Gastroesophageal sphincter (tissue), 4 donors: ENCODE data around the gene PPP4R1. TPM values are rescaled to one million over a fixed set of nuclear protein-coding genes. Genes with fewer than 3 reads are reported as not detected.

Source experiments
- ATAC-seq: fragments of 150-250 bp; one replicate; pipeline ENCODE4 v1.9.1; 2016; ENCODE audit warnings: mild to moderate bottlenecking, moderate library complexity
- H3K27ac ChIP-seq, 4 donors: fragments of 200-600 bp; sonication (generic) in 3 of 4; 1 replicate in 3 of 4; 2 replicates in 1 of 4; pipeline ENCODE4 v1.5.1; 2016 to 2019
- H3K27me3 ChIP-seq: fragments of 200-600 bp; sonication (generic); one replicate; pipeline ENCODE4 v1.5.1; 2019
- H3K36me3 ChIP-seq, 2 donors: fragments of 200-600 bp; sonication (generic); one replicate each; pipeline ENCODE4 v1.5.1; 2019; ENCODE audit warnings: control low read depth in 1 of 2
- H3K4me1 ChIP-seq, 3 donors: fragments of 200-600 bp; sonication (generic); 1 replicate in 2 of 3; 2 replicates in 1 of 3; pipeline ENCODE4 v1.5.1; 2016 to 2019; ENCODE audit warnings: control low read depth in 2 of 3
- H3K4me3 ChIP-seq, 2 donors: fragments of 200-600 bp; sonication (generic); one replicate each; pipeline ENCODE4 v1.5.1; 2019; ENCODE audit warnings: mild to moderate bottlenecking in 1 of 2, moderate library complexity in 1 of 2
- H3K9me3 ChIP-seq, 3 donors: fragments of 200-600 bp; sonication (generic); one replicate each; pipeline ENCODE4 v1.5.1; 2017 to 2019; ENCODE audit warnings: control low read depth in 2 of 3
- EP300 ChIP-seq: sonication (generic); formaldehyde crosslinking; IDR thresholded peaks from one replicate; pipeline ENCODE4 v1.6.1; 2017; ENCODE audit warnings: antibody characterized with exemption, mild to moderate bottlenecking
- POLR2A ChIP-seq, 2 donors: fragments of 450-650 bp; IDR thresholded peaks; one replicate each; pipeline ENCODE4 v1.6.1; 2017; ENCODE audit warnings: antibody characterized with exemption in 2 of 2, mild to moderate bottlenecking in 2 of 2, moderate library complexity in 1 of 2
- POLR2AphosphoS5 ChIP-seq: sonication (generic); formaldehyde crosslinking; IDR thresholded peaks from one replicate; pipeline ENCODE4 v1.6.1; 2017; ENCODE audit warnings: antibody characterized with exemption
- WGBS, 2 donors: methylation state at CpG; one replicate each; pipeline ENCODE4 v1.1.5; 2018; ENCODE audit warnings: low coverage in 1 of 2; 5-methylcytosine and 5-hydroxymethylcytosine counted together
- total RNA-seq, 4 donors: library from RNA; depleted of rRNA; stranded (reverse); fragments of >200 nt; gene quantifications; one replicate each; pipeline ENCODE4 v1.1.0, GENCODE V29; 2016
- TF ChIP-seq, protein P1 (sequence below), 4 experiments: fragments of 200-600 bp in 2 of 4; fragments of 450-650 bp in 2 of 4; sonication (generic) in 1 of 4; IDR thresholded peaks; one replicate each; pipeline ENCODE4 v1.5.1; 2017 to 2019; ENCODE audit warnings: antibody characterized with exemption in 4 of 4, mild to moderate bottlenecking in 2 of 4, moderate library complexity in 2 of 4

Gene PPP4R1
- total RNA-seq, 4 donors from 2014 or later = 91.1 to 174 (median 117) TPM

DNA sequence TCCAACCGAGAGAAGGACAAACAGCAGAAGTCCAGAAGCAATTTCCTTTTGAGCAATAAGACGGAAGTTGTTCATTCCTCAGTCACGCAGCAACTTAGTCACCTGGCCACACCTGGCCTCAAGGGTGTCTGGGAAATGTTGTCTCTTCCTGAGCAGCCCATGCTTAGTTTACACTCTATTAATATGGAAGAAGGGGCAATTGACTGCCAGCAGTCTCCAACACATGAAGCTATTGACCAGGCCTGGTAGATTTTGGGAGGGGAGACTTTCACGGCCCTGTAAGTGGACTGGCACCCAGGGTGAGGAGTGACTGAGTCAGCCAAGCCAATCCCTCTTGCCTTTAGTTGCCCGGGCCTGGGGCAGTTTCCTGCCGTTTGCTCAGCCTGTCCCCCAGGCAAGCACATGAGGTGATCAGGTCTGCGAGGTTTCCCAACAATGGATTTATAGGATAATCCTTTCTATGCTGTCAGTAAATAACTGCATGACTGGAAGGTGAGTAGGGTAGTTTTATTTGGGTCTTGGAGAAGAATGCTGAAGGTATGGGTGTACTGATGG is 43.8 kb upstream of the PPP4R1 start:
- no peak overlapping the region for H3K4me3 ChIP-seq
- WGBS, 2 donors = 87 to 100% methylated on average over 2 to 5 of the region's 7 CpGs
- H3K9me3 ChIP-seq = no peaks in the 10 kb centered on the region
- TF ChIP-seq, protein P1, sequence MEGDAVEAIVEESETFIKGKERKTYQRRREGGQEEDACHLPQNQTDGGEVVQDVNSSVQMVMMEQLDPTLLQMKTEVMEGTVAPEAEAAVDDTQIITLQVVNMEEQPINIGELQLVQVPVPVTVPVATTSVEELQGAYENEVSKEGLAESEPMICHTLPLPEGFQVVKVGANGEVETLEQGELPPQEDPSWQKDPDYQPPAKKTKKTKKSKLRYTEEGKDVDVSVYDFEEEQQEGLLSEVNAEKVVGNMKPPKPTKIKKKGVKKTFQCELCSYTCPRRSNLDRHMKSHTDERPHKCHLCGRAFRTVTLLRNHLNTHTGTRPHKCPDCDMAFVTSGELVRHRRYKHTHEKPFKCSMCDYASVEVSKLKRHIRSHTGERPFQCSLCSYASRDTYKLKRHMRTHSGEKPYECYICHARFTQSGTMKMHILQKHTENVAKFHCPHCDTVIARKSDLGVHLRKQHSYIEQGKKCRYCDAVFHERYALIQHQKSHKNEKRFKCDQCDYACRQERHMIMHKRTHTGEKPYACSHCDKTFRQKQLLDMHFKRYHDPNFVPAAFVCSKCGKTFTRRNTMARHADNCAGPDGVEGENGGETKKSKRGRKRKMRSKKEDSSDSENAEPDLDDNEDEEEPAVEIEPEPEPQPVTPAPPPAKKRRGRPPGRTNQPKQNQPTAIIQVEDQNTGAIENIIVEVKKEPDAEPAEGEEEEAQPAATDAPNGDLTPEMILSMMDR (IDR thresholded peaks at IDR 0.05) = no peak
- TF ChIP-seq POLR2A (IDR thresholded peaks at IDR 0.05) (no peak), EP300 (no peak), POLR2AphosphoS5 (no peak)
- H3K27me3 ChIP-seq = no peaks in the 10 kb centered on the region
- H3K27ac ChIP-seq = no peak overlapping the region
- no peaks in the 10 kb centered on the region for H3K36me3 ChIP-seq
- ATAC-seq = no peak
- no peaks in the 10 kb centered on the region for H3K4me1 ChIP-seq

DNA sequence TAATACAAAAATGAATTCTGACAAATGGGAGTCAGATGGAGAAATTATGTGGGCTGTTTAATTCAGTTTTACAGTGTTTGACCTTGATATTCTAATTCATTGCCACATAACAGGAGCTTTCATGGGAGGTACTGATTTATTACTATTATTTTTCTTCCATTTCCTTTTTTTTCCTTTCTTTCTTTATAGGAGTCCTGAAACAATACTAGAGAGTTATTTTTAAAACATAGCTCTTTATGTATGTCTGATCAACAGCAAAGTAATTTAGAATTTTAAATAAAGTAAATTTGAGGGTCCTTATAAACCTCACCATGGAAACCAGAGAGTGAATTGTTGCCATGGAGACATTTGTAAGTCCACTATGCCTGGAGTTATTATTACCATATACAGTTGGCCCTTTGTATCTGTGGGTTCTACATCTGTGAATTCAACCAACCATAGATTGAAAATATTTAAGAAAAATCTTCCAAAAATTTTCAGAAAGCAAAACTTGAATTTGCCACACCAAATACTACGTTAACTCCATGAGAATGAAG is 40.9 kb upstream of the PPP4R1 start:
- 69 to 89% methylated on average over 1 of the region's 1 CpG for WGBS, 2 donors
- no peak overlapping the region for H3K4me3 ChIP-seq
- TF ChIP-seq POLR2A (IDR thresholded peaks at IDR 0.05) = no peak
- TF ChIP-seq EP300 = no peak
- TF ChIP-seq, protein P1 (IDR thresholded peaks at IDR 0.05) = no peak
- no peak for TF ChIP-seq POLR2AphosphoS5
- no peak overlapping the region for H3K27ac ChIP-seq
- H3K27me3 ChIP-seq = no peaks in the 10 kb centered on the region
- H3K36me3 ChIP-seq = no peaks in the 10 kb centered on the region
- no peaks in the 10 kb centered on the region for H3K9me3 ChIP-seq
- no peak for ATAC-seq
- H3K4me1 ChIP-seq = no peaks in the 10 kb centered on the region

DNA sequence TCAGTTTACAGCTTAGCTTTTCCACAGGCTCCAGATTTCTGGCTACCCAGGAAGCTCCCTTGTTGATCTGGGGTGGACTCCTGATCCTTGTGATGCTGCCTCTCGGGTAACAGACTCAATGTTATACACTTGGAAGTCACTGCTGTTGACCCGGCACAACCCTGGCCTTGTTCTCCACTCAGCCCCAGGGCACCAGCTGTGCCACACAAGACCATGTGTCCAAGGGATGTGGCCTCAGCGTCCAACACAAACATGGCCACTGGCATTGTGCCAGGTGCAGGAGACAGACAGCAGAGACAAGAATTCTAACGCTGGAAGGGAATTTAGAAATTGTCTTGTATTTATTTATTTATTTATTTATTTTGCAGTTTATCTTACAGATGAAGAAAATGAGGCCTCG is 39.0 kb upstream of the PPP4R1 start:
- H3K4me1 ChIP-seq = no peaks in the 10 kb centered on the region
- H3K9me3 ChIP-seq = no peaks in the 10 kb centered on the region
- H3K36me3 ChIP-seq = no peaks in the 10 kb centered on the region
- no peak overlapping the region for H3K27ac ChIP-seq
- ATAC-seq = no peak
- no peaks in the 10 kb centered on the region for H3K27me3 ChIP-seq
- WGBS, 2 donors = 52 to 63% methylated on average over 3 to 5 of the region's 5 CpGs
- TF ChIP-seq, protein P1 (IDR thresholded peaks at IDR 0.05) = no peak
- TF ChIP-seq POLR2AphosphoS5 (no peak), EP300 (no peak), POLR2A (IDR thresholded peaks at IDR 0.05) (no peak)
- H3K4me3 ChIP-seq = no peak overlapping the region

DNA sequence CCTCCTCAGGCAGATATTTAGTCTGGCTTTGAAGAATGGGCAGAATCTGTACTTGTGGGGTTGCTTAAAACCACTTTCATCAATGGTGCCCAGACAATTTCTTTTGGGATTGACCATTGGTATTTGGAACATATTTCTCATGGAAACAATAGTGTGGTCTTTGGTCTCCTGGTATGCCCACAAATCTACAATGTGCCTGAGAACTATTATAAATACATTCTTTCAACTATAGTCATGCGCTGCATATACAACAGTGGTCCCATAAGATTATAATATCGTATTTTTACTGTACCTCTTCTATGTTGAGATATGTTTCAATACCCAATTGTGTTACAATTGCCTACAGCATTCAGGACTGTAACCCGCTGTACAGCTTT is 34.8 kb upstream of the PPP4R1 start:
- Histone ChIP-seq H3K9me3 (no peaks in the 10 kb centered on the region), H3K27ac (no peak overlapping the region), H3K4me3 (no peak overlapping the region), H3K36me3 (no peaks in the 10 kb centered on the region), H3K27me3 (no peaks in the 10 kb centered on the region), H3K4me1 (peaks cover 0 to 1% (median 0%) of the 10 kb centered on the region in 3 donors)
- 84 to 90% methylated on average over 3 of the region's 3 CpGs for WGBS, 2 donors
- ATAC-seq = no peak
- TF ChIP-seq POLR2A (IDR thresholded peaks at IDR 0.05) (no peak), POLR2AphosphoS5 (no peak), EP300 (no peak)
- TF ChIP-seq, protein P1 (IDR thresholded peaks at IDR 0.05) = no peak

DNA sequence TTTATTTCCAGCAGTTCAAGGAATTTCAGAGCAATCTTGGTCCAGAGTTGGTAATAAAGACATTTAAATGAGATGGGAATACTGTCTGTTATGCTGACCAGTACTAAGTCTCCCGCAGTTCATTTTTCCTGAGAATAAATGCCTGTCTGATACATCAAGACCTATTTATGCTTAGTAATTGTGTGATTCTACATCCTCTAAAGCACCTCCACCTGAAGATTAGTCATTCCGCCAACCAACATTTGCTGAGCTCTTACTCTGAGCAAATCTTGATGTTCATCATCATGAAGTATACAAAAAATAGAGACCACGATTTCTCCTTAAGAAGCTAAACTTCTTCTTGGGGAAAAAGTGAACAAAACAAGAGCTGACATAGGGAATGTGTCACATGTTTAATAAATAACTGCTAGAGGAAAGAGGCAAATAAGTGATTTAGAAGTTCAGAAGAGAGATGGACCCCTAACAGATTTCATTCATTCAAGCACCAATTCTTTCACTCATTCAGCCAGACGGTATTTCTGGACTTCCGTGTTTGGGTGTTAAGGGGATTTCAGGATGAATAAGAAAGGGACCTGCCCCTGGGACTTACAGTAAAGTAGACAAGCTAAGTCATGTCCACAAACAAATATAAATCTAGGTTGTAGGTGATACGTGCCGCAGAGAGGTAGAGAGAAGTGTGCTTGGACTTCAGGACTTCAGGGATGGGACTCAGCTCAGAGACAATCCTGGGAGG is 34.2 kb upstream of the PPP4R1 start:
- WGBS, 2 donors = 85 to 92% methylated on average over 7 of the region's 7 CpGs

More for the DNA sequence above, 34.2 kb upstream of the PPP4R1 start:
- H3K36me3 ChIP-seq = no peaks in the 10 kb centered on the region
- H3K4me1 ChIP-seq = peaks cover 0 to 7% (median 0%) of the 10 kb centered on the region in 3 donors
- no peak for TF ChIP-seq EP300
- TF ChIP-seq, protein P1 (IDR thresholded peaks at IDR 0.05) = no peak
- H3K9me3 ChIP-seq = no peaks in the 10 kb centered on the region
- H3K27me3 ChIP-seq = no peaks in the 10 kb centered on the region
- no peak overlapping the region for H3K27ac ChIP-seq
- H3K4me3 ChIP-seq = no peak overlapping the region
- no peak for ATAC-seq
